HG03565 (cell line): ENCODE results near the gene ADAMTSL2.

ENCODE experiments used
- ATAC-seq: cut with Tn5 transposase; IDR thresholded peaks from one replicate; pipeline ENCODE4 v1.9.1; 2021; ENCODE audit warnings: mild to moderate bottlenecking, moderate library complexity; ENCODE audit not compliant: unreplicated experiment

Gene ADAMTSL2

GRCh38 chr9:133616643-133617405, 82.3 kb downstream of the ADAMTSL2 start:
- no peak for ATAC-seq

GRCh38 chr9:133618726-133619125, 84.2 kb downstream of the ADAMTSL2 start:
- no peak for ATAC-seq

GRCh38 chr9:133619791-133620190, 85.3 kb downstream of the ADAMTSL2 start:
- no peak for ATAC-seq

GRCh38 chr9:133621725-133622267, 87.3 kb downstream of the ADAMTSL2 start:
- no peak for ATAC-seq

- no peak for ATAC-seq
These were observed 88.1 kb downstream of the ADAMTSL2 start for GRCh38 chr9:133622555-133622954.
